Neuron (in vitro differentiated cells): ENCODE data around the gene MAML3.

Experiments
- H2AFZ ChIP-seq: one replicate; pipeline ENCODE4 v1.6.1; 2013; ENCODE audit warnings: low read depth, mild to moderate bottlenecking, inconsistent platforms, low read length, moderate library complexity
- H3K27me3 ChIP-seq: one replicate; pipeline ENCODE4 v1.6.1; 2013; ENCODE audit warnings: low read length; ENCODE audit not compliant: insufficient read depth
- H3K36me3 ChIP-seq: one replicate; pipeline ENCODE4 v1.6.1; 2013; ENCODE audit warnings: low read length; ENCODE audit not compliant: insufficient read depth
- H3K4me1 ChIP-seq: one replicate; pipeline ENCODE4 v1.6.1; 2013; ENCODE audit warnings: low read length; ENCODE audit not compliant: insufficient read depth
- H3K4me3 ChIP-seq: 2 replicates; pipeline ENCODE4 v1.5.1; 2013; ENCODE audit warnings: mild to moderate bottlenecking, low read length, moderate library complexity
- H3K9me3 ChIP-seq: one replicate; pipeline ENCODE4 v1.6.1; 2013; ENCODE audit warnings: low read length

Gene MAML3

DNA sequence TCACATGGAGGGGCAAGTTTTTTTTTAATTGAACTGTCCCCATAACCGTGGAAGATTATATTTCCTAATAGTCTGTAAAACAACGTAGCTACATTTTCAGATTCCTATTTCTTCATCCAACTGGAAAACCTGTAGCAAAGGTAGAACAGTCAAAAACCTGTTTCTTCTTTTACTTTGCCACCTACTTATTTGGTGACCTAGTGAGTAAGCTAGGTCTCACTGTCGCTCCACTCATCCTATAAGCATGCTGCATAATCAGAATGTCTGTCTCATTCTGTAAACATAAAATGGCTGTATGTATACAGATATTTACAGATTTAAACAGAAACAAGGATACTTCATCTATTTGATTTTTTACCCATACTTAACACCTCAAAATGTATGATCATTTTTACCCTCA is 20.4 kb downstream of the MAML3 start:
- Histone ChIP-seq H3K4me3 (no peak overlapping the region), H3K4me1 (peaks cover 16% of the 10 kb centered on the region), H3K27me3 (no peaks in the 10 kb centered on the region), H3K9me3 (peaks cover 2% of the 10 kb centered on the region), H2AFZ (no peak overlapping the region), H3K36me3 (no peaks in the 10 kb centered on the region)

DNA sequence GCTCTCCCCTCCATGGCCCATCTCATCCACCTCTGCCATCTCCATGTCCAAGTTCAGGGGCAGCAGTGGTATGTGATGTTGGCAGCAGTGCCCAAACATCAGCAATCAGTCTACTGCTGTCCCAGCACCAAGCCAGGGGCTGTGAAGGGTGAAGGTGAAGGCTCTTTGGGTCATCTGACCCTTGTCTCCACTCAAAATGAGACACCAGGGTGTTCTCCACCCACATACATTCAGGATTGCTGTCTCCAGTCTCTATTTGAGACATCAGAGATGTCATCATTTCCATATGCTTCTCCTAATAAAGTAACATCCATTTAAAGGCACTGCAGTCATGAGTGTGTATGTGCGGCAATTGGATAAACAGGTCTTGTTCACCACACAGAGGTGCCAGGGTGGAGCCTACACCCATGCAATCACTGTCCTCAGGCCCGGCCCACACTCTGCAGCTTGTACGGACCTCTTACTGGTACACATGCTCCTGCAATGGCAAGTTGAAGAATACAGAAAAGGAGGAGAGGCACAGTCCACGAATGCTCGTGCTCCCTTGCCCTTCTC is 22.2 kb downstream of the MAML3 start:
- H3K4me3 ChIP-seq, result no peak overlapping the region
- H3K27me3 ChIP-seq, result no peaks in the 10 kb centered on the region
- H2AFZ ChIP-seq, result no peak overlapping the region
- peaks cover 11% of the 10 kb centered on the region for H3K4me1 ChIP-seq
- peaks cover 2% of the 10 kb centered on the region for H3K9me3 ChIP-seq
- H3K36me3 ChIP-seq, result no peaks in the 10 kb centered on the region

DNA sequence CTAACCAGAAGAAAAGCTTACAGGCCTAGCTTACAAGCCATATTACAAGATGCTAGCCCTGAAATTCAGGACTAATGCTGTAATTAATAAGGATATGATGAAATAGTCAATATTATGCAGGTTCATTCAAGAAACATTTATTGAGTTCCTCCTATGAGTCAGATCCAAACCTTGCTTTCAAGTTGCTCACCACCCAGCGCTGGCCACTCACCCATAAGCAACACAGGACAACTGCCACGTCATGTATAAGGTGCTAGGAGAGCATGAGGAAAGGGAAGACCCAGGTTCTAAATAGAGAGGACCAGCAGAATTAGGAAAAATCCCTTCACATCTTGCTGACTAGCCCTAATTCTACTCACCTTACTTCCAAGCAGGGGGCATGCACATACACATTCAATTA is 23.3 kb downstream of the MAML3 start:
- no peak overlapping the region for H2AFZ ChIP-seq

DNA sequence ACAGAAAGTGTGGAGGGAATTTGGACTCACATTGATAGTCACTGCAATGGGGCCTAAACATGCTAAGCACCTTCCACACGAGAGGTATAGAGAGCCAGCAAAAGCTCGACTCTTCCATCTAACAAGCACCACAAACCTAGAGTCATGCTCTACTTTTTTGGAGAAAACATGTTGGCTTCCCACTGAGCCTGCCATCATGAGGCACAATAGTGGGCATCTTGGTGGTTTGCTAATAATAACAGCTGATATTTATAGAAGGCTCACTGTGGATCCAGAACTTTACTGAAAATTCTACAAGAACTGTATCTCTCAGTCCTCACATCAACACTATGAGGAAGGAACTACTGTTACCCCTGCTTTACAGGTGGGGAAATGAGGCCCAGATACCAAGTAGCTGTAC is 26.6 kb downstream of the MAML3 start:
- H3K4me1 ChIP-seq, result no peaks in the 10 kb centered on the region
- H2AFZ ChIP-seq, result no peak overlapping the region
- no peak overlapping the region for H3K4me3 ChIP-seq
- peaks cover 2% of the 10 kb centered on the region for H3K9me3 ChIP-seq
- no peaks in the 10 kb centered on the region for H3K27me3 ChIP-seq
- H3K36me3 ChIP-seq, result no peaks in the 10 kb centered on the region

More for the DNA sequence above, 23.3 kb downstream of the MAML3 start:
- H3K27me3 ChIP-seq, result no peaks in the 10 kb centered on the region
- peaks cover 7% of the 10 kb centered on the region for H3K4me1 ChIP-seq
- peaks cover 2% of the 10 kb centered on the region for H3K9me3 ChIP-seq
- no peaks in the 10 kb centered on the region for H3K36me3 ChIP-seq
- H3K4me3 ChIP-seq, result no peak overlapping the region

DNA sequence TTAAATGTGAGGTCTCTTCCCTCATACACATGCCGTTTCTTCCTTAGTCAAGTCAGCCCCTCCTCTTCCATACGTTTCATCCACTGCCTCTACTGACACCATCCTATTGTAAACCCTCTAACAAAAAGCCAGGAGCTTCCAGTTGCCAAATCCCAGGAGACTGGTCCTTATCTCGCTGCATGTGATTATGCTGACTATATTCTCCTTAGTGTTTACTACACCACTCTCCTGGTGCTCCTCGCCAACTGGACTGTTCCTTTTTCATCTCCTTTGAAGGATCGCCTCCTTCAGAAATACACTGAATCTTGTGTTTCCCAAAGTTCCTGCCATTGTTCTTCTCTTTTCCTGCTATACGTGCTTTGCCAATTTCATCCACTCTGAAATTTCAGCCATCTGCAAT is 27.7 kb downstream of the MAML3 start:
- peaks cover 2% of the 10 kb centered on the region for H3K9me3 ChIP-seq
- H2AFZ ChIP-seq, result no peak overlapping the region
- H3K4me3 ChIP-seq, result no peak overlapping the region
- H3K4me1 ChIP-seq, result no peaks in the 10 kb centered on the region
- no peaks in the 10 kb centered on the region for H3K27me3 ChIP-seq
- H3K36me3 ChIP-seq, result no peaks in the 10 kb centered on the region

DNA sequence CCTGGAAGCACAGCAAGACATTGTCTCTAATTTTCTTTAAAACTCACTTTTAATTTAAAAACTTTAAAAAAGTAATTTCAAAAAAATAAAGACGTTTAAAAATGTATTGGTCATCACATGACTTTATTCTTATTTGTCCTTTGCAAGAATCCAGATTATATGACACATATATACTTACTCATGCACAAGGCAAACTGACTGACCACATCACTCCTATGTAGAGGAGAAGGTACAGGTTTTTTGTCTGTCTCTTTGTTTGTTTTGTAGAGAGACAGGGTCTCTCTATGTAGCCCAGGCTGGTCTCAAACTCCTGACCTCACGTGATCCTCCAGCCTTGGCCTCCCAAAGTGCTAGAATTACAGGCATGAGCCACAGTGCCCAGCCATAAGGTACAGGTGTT is 28.6 kb downstream of the MAML3 start:
- Histone ChIP-seq H3K36me3 (no peaks in the 10 kb centered on the region), H3K9me3 (peaks cover 2% of the 10 kb centered on the region), H3K4me1 (no peaks in the 10 kb centered on the region), H3K27me3 (no peaks in the 10 kb centered on the region), H2AFZ (no peak overlapping the region), H3K4me3 (no peak overlapping the region)

DNA sequence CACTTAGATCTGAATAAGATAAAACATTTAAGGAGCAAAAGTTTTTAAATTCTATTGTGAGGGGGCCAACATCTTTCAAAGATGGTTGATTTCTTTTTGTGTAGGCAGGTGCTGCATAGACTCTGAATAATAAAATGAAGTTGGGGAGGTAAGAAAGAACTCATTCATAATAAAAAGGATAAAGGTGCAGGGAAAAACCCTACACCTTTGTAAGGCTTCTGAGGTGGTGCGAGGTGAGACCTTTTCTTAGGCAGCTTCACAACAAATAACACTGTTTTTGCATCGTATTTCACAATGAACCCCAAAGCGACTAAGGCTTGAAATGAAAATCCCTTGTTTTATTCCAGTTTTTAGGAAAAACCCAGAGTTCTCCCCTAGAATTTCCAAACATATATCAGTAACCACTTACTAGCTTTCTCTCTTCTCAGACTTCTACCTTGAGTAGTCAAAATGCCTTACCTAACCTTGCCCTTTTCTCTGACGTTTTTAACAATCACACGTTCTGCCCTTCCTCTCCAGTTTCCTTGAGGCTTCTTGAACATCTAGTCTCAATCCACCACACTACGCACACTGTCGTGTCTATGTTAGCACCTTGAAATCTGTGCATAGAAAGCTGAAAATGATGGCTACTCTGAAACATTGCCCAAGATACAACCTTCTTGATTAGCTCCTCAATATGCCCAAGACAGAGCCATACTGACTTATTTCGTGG is 30.2 kb downstream of the MAML3 start:
- Histone ChIP-seq H3K4me1 (no peaks in the 10 kb centered on the region), H2AFZ (no peak overlapping the region), H3K27me3 (no peaks in the 10 kb centered on the region), H3K4me3 (no peak overlapping the region), H3K36me3 (no peaks in the 10 kb centered on the region), H3K9me3 (peaks cover 2% of the 10 kb centered on the region)

DNA sequence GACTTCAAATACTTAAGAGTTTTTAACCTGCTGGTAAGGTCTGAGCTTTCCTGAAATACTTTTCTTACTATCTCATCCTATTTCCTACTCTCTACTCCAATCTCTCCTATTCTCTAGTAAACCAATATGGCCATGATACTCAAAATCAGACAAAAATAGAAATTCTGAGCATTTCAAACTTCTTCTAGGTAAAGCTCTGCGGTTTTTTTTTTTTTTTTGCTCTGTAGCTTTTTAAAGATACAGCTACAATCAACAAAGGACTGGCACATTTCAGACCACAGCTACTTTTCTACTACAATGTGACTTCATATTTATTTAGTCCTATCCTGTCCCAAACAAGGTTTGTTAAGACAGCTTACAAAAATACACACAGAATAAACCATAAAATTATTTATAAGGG is 31.1 kb downstream of the MAML3 start:
- H3K27me3 ChIP-seq, result no peaks in the 10 kb centered on the region
- H3K4me3 ChIP-seq, result no peak overlapping the region
- no peak overlapping the region for H2AFZ ChIP-seq
- H3K4me1 ChIP-seq, result no peaks in the 10 kb centered on the region
- H3K36me3 ChIP-seq, result no peaks in the 10 kb centered on the region
- no peaks in the 10 kb centered on the region for H3K9me3 ChIP-seq

DNA sequence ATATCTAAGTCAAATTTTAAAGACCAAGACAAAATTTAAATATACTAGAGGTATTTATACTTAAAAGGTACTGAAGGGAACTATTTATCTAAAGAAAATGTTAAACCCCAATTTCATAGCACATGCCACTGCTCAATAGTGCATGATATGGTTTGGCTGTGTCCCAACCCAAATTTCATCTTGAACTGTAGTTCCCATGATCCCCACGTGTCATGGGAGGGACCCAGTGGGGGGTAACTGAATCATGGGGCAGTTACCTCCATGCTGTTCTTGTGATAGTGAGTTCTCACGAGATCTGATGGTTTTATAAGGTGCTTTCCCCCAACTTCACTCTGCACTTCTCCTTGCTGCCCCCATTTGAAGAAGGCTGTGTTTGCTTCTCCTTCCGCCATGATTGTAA is 32.3 kb downstream of the MAML3 start:
- no peak overlapping the region for H3K4me3 ChIP-seq

DNA sequence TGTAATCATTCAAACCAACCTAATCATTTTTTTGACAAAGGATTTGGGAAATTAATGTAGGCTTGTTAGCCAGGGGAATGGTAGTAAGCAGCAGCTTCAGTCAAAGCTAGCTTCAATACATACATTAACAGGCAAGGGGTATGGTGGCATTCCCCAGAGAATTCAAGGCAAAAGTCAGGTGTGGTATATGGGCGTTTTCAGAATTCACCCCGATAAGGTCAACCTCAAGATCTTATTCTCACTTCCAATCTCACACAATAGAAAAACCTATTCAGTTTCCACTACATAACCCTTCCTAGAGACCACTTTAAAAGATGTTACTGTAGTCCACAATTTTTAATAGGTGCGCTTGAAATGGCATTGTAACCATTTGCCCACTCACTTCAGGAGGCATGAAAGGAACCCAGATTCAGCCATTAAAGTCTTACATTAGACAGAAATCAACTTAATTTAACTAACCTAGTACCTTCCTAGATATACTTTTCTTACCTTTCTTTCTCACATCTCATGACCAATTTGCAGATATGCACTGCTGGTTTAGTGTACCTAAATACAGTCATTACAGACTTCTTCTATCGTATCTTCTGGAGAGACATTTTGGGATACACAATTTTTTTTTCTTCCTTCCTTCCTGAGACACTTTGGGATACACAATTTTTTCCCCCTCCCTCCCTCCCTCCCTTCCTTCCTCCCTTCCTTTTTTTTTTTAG is 34.9 kb downstream of the MAML3 start:
- Histone ChIP-seq H3K9me3 (no peaks in the 10 kb centered on the region), H2AFZ (no peak overlapping the region), H3K36me3 (no peaks in the 10 kb centered on the region), H3K27me3 (no peaks in the 10 kb centered on the region), H3K4me1 (peaks cover 11% of the 10 kb centered on the region), H3K4me3 (no peak overlapping the region)

More for the DNA sequence above, 32.3 kb downstream of the MAML3 start:
- H3K9me3 ChIP-seq, result no peaks in the 10 kb centered on the region
- no peaks in the 10 kb centered on the region for H3K36me3 ChIP-seq
- H3K4me1 ChIP-seq, result peaks cover 5% of the 10 kb centered on the region
- no peaks in the 10 kb centered on the region for H3K27me3 ChIP-seq
- no peak overlapping the region for H2AFZ ChIP-seq

DNA sequence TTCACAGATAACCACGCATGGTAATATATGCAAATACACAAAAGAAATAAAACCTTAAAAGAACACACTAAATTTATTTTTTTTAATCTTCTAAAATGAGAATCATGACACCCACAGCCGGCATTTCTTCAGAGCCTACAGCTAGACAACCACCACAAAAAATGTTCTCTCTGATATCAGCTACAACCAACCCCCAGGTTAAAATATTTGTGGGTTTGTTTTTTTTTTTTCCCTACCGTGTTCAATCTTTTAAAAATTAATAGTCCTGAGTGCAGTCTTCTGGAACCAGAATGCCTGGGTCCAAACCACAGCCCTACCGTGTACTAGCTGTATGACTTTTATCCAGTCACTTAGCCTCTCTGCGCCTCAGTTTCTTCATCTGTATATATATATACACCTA is 36.0 kb downstream of the MAML3 start:
- H2AFZ ChIP-seq, result no peak overlapping the region
- H3K4me3 ChIP-seq, result no peak overlapping the region
- peaks cover 11% of the 10 kb centered on the region for H3K4me1 ChIP-seq
- H3K36me3 ChIP-seq, result no peaks in the 10 kb centered on the region
- H3K9me3 ChIP-seq, result no peaks in the 10 kb centered on the region
- H3K27me3 ChIP-seq, result no peaks in the 10 kb centered on the region

DNA sequence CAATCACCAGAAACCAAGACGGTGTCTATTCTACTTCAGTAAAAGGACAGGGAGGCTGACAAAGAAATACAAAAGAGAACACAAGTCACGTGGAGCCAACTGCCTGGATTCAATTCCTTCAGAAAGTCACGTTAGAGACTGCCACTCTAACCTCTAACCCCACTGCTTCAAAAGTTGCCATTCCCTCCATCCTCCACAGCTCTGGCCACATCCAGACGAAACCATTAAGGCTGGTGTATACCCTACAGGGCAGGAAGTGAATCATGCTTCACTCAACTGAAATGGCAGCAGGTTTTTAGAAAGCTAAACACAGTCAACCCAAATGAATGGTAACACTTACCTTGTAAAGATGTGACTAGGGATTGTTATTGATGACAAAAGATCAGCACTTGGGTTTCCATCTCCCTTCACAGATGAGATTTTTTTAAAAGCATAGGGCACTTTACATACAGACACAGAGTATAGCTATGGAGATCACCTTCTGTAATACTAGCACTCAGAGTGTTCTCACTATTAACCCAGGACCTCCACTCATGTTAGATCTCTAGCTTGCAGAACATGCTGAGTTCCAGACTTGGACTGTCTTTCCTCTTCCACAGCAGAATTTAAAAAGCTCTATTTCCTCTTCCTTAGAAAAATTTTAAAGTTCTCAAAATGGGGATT is 37.4 kb downstream of the MAML3 start:
- Histone ChIP-seq H3K27me3 (no peaks in the 10 kb centered on the region), H3K9me3 (no peaks in the 10 kb centered on the region), H3K36me3 (no peaks in the 10 kb centered on the region), H3K4me3 (no peak overlapping the region), H3K4me1 (peaks cover 21% of the 10 kb centered on the region), H2AFZ (no peak overlapping the region)

DNA sequence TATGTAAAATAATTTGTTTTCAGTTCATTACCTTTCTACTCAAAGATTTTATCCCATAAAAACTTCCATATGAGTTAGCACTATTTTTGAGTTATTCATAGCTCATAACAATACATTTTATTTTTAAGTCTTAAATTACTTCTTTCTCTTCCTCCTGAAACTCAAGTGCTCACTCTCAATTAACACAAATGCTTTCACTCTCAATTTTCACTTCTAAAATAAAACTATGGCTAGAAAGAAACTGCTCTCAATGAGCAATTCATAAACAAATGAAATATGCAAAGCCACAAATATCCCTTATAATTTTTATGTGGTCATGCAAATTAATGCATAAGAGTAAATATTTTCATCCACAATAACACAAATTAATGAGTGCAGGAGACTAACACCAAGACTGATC is 38.8 kb downstream of the MAML3 start:
- Histone ChIP-seq H3K4me3 (no peak overlapping the region), H3K9me3 (no peaks in the 10 kb centered on the region), H3K4me1 (peaks cover 35% of the 10 kb centered on the region), H3K27me3 (no peaks in the 10 kb centered on the region), H2AFZ (no peak overlapping the region), H3K36me3 (no peaks in the 10 kb centered on the region)
